Liver (tissue), 9 donors: ENCODE data around the gene TACC2. TPM values are rescaled to one million over a fixed set of nuclear protein-coding genes. Genes with fewer than 3 reads are reported as not detected.

ENCODE experiments used
- DNase-seq: peaks from one replicate; pipeline ENCODE4 v3.0.0-alpha.2; 2017; ENCODE audit warnings: low spot score
- H3K27ac ChIP-seq, 2 donors: one replicate each; pipeline ENCODE4 v1.7.0; 2013; ENCODE audit warnings: inconsistent platforms in 2 of 2, low read length in 2 of 2, control low read depth in 1 of 2, low read depth in 1 of 2, mild to moderate bottlenecking in 1 of 2
- H3K27me3 ChIP-seq, 4 donors: one replicate each; pipeline versions ENCODE4 v1.6.1 to v1.7.0; 2013; ENCODE audit warnings: low read length in 3 of 4, inconsistent platforms in 1 of 4, mild to moderate bottlenecking in 1 of 4, moderate library complexity in 1 of 4; ENCODE audit not compliant: control insufficient read depth in 4 of 4, insufficient read depth in 4 of 4
- H3K36me3 ChIP-seq, 4 donors: one replicate each; pipeline versions ENCODE4 v1.6.1 to v1.7.0; 2013; ENCODE audit warnings: low read length in 3 of 4, mild to moderate bottlenecking in 3 of 4, low read depth in 1 of 4, moderate library complexity in 1 of 4; ENCODE audit not compliant: control insufficient read depth in 4 of 4, insufficient read depth in 3 of 4
- H3K4me1 ChIP-seq, 4 donors: one replicate each; pipeline versions ENCODE4 v1.6.1 to v1.7.0; 2013; ENCODE audit warnings: low read length in 3 of 4, mild to moderate bottlenecking in 3 of 4, moderate library complexity in 1 of 4; ENCODE audit not compliant: control insufficient read depth in 4 of 4, insufficient read depth in 4 of 4
- H3K4me3 ChIP-seq, 3 donors: one replicate each; pipeline versions ENCODE4 v1.6.1 to v1.7.0; 2013; ENCODE audit warnings: low read length in 3 of 3, control low read depth in 1 of 3, low read depth in 1 of 3, mild to moderate bottlenecking in 1 of 3
- H3K9ac ChIP-seq, 2 donors: one replicate each; pipeline ENCODE4 v1.7.0; 2013; ENCODE audit warnings: low read length in 2 of 2, mild to moderate bottlenecking in 2 of 2, moderate library complexity in 2 of 2, control low read depth in 1 of 2, low read depth in 1 of 2
- H3K9me3 ChIP-seq, 4 donors: one replicate each; pipeline versions ENCODE4 v1.6.1 to v1.7.0; 2013; ENCODE audit warnings: low read length in 3 of 4; ENCODE audit not compliant: control insufficient read depth in 4 of 4
- EGR1 ChIP-seq, 2 donors: IDR thresholded peaks; 2 replicates each; pipeline ENCODE4 v1.6.1; 2016 to 2018; ENCODE audit warnings: antibody characterized with exemption in 2 of 2, low read depth in 2 of 2
- FOXA1 ChIP-seq: IDR thresholded peaks from 2 replicates; pipeline ENCODE4 v1.6.1; 2016; ENCODE audit warnings: antibody characterized with exemption
- GABPA ChIP-seq, 2 donors: IDR thresholded peaks in 1 of 2; conservative IDR thresholded peaks in 1 of 2; 2 replicates each; pipeline ENCODE4 v1.6.1; 2016; ENCODE audit warnings: antibody characterized with exemption in 2 of 2, mild to moderate bottlenecking in 1 of 2, moderate library complexity in 1 of 2
- HNF4A ChIP-seq, 2 donors: conservative IDR thresholded peaks; 2 replicates each; pipeline ENCODE4 v1.6.1; 2016; ENCODE audit warnings: antibody characterized with exemption in 2 of 2, mild to moderate bottlenecking in 2 of 2
- HNF4G ChIP-seq: IDR thresholded peaks from 2 replicates; pipeline ENCODE4 v1.6.1; 2016; ENCODE audit warnings: antibody characterized with exemption
- JUND ChIP-seq, 2 donors: IDR thresholded peaks; 2 replicates each; pipeline ENCODE4 v1.6.1; 2016; ENCODE audit warnings: antibody characterized with exemption in 2 of 2
- NR2F2 ChIP-seq: IDR thresholded peaks from 2 replicates; pipeline ENCODE4 v1.6.1; 2016; ENCODE audit warnings: antibody characterized with exemption
- RAD21 ChIP-seq, 2 donors: IDR thresholded peaks; 2 replicates each; pipeline ENCODE4 v1.6.1; 2016; ENCODE audit warnings: antibody characterized with exemption in 2 of 2, mild to moderate bottlenecking in 2 of 2
- SP1 ChIP-seq: IDR thresholded peaks from 2 replicates; pipeline ENCODE4 v1.6.1; 2018; ENCODE audit warnings: antibody characterized with exemption, mild to moderate bottlenecking
- TAF1 ChIP-seq: conservative IDR thresholded peaks from 2 replicates; pipeline ENCODE4 v1.6.1; 2016; ENCODE audit warnings: antibody characterized with exemption, mild to moderate bottlenecking
- YY1 ChIP-seq: IDR thresholded peaks from 2 replicates; pipeline ENCODE4 v1.6.1; 2016; ENCODE audit warnings: antibody characterized with exemption, mild to moderate bottlenecking
- WGBS: extraction: QIAGEN DNeasy Blood & Tissue Kit; methylation state at CpG from one replicate; pipeline ENCODE4 v1.1.7; 2013; 5-methylcytosine and 5-hydroxymethylcytosine counted together
- polyA plus RNA-seq, 2 donors: library from polyadenylated mRNA; stranded (reverse) in 1 of 2; unstranded in 1 of 2; fragments of 200-250 nt in 1 of 2; fragments of >200 nt in 1 of 2; fragmentation: Nextera tagmentation in 1 of 2; extraction: Ambion mirVana in 1 of 2; gene quantifications; one replicate each; pipeline versions ENCODE4 v1.2.1 to v1.2.3, GENCODE V29; 2013 to 2015
- total RNA-seq, 2 donors: library from RNA; depleted of rRNA; stranded (reverse); fragments of >200 nt; gene quantifications; one replicate each; pipeline ENCODE4 v1.2.3, GENCODE V29; 2014
- TF ChIP-seq, protein P1 (sequence below): IDR thresholded peaks from 2 replicates; pipeline ENCODE4 v1.6.1; 2016; ENCODE audit warnings: antibody characterized with exemption
- TF ChIP-seq, protein P2 (sequence below): IDR thresholded peaks from 2 replicates; pipeline ENCODE4 v1.6.1; 2016; ENCODE audit warnings: antibody characterized with exemption
- TF ChIP-seq, protein P3 (sequence below): IDR thresholded peaks from 2 replicates; pipeline ENCODE4 v1.6.1; 2016; ENCODE audit warnings: antibody characterized with exemption, mild to moderate bottlenecking
- TF ChIP-seq, protein P4 (sequence below): fragments of 150-350 bp; IDR thresholded peaks from 2 replicates; pipeline ENCODE4 v1.5.1; 2017; ENCODE audit warnings: improper control_type of control experiment, low read depth, low read length; ENCODE audit not compliant: missing input control
- donor health status: healthy.
- donor health status: healthy.
- donor health status: healthy.
- donor health status: healthy.
- donor health status: healthy.

Gene TACC2
- total and polyA plus RNA-seq, 4 donors, result 1.5 to 9.1 (median 7.8) TPM

DNA sequence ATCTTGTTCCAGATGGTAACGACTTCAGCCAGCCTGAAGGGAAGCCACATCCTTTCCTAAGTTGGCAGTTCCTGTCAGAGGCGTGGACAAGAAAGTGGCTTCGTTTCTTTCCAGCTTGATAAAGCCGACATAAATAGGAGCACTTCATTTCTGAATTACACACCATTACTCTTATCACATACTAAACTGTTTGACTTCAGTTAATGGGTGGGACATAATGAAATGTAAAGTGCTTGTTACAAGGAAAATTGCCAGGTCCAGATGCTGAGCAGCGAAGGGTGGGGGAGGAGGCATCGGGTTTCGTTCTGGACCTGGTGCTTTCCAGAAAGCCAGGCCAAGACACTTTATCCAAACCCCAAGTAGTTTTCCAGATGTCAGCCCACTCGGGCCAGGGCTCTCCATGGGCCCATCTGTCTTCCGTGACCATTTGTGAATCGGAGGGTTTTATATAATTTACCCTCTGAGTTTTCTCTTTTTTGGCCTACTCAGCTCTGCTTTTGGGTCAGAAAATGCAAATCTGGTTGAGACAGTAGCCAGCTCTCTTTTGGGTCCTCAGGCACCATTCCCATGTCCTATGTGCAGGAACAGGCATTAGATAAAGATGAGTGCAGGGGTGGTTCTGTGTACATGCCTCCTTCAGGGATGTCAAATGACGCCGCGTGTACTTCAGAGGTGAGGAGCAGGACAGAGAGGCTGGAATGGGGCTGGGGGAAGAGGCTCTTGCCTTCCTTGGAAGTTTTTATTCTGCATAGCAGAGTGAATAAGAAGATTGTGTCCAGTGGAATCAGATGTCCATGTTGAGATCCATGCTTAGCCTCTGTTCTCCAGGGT lies 90.2 kb downstream of the TACC2 start:
- H3K9ac ChIP-seq, result no peak overlapping the region
- WGBS, result 82% methylated on average over 13 of the region's 13 CpGs
- H3K4me1 ChIP-seq, result no peaks in the 10 kb centered on the region
- no peak overlapping the region for H3K4me3 ChIP-seq
- no peak overlapping the region for H3K27ac ChIP-seq
- no peaks in the 10 kb centered on the region for H3K9me3 ChIP-seq
- DNase-seq, result no peak
- TF ChIP-seq TAF1 (no peak), JUND (IDR thresholded peaks at IDR 0.05) (no peak), HNF4G (no peak), YY1 (no peak), RAD21 (IDR thresholded peaks at IDR 0.05) (no peak), SP1 (no peak), GABPA (IDR thresholded peaks at IDR 0.05 in 1 of 2, conservative IDR thresholded peaks at IDR 0.05 in 1 of 2) (no peak), HNF4A (conservative IDR thresholded peaks at IDR 0.05) (no peak), NR2F2 (no peak), FOXA1 (no peak), EGR1 (IDR thresholded peaks at IDR 0.05; ENCODE audit: low read depth in 2 of 2) (no peak)
- TF ChIP-seq, protein P1, sequence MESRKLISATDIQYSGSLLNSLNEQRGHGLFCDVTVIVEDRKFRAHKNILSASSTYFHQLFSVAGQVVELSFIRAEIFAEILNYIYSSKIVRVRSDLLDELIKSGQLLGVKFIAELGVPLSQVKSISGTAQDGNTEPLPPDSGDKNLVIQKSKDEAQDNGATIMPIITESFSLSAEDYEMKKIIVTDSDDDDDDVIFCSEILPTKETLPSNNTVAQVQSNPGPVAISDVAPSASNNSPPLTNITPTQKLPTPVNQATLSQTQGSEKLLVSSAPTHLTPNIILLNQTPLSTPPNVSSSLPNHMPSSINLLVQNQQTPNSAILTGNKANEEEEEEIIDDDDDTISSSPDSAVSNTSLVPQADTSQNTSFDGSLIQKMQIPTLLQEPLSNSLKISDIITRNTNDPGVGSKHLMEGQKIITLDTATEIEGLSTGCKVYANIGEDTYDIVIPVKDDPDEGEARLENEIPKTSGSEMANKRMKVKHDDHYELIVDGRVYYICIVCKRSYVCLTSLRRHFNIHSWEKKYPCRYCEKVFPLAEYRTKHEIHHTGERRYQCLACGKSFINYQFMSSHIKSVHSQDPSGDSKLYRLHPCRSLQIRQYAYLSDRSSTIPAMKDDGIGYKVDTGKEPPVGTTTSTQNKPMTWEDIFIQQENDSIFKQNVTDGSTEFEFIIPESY, result no peak
- TF ChIP-seq, protein P2, sequence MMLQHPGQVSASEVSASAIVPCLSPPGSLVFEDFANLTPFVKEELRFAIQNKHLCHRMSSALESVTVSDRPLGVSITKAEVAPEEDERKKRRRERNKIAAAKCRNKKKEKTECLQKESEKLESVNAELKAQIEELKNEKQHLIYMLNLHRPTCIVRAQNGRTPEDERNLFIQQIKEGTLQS, result no peak
- TF ChIP-seq, protein P3, sequence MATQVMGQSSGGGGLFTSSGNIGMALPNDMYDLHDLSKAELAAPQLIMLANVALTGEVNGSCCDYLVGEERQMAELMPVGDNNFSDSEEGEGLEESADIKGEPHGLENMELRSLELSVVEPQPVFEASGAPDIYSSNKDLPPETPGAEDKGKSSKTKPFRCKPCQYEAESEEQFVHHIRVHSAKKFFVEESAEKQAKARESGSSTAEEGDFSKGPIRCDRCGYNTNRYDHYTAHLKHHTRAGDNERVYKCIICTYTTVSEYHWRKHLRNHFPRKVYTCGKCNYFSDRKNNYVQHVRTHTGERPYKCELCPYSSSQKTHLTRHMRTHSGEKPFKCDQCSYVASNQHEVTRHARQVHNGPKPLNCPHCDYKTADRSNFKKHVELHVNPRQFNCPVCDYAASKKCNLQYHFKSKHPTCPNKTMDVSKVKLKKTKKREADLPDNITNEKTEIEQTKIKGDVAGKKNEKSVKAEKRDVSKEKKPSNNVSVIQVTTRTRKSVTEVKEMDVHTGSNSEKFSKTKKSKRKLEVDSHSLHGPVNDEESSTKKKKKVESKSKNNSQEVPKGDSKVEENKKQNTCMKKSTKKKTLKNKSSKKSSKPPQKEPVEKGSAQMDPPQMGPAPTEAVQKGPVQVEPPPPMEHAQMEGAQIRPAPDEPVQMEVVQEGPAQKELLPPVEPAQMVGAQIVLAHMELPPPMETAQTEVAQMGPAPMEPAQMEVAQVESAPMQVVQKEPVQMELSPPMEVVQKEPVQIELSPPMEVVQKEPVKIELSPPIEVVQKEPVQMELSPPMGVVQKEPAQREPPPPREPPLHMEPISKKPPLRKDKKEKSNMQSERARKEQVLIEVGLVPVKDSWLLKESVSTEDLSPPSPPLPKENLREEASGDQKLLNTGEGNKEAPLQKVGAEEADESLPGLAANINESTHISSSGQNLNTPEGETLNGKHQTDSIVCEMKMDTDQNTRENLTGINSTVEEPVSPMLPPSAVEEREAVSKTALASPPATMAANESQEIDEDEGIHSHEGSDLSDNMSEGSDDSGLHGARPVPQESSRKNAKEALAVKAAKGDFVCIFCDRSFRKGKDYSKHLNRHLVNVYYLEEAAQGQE, result no peak
- TF ChIP-seq, protein P4, sequence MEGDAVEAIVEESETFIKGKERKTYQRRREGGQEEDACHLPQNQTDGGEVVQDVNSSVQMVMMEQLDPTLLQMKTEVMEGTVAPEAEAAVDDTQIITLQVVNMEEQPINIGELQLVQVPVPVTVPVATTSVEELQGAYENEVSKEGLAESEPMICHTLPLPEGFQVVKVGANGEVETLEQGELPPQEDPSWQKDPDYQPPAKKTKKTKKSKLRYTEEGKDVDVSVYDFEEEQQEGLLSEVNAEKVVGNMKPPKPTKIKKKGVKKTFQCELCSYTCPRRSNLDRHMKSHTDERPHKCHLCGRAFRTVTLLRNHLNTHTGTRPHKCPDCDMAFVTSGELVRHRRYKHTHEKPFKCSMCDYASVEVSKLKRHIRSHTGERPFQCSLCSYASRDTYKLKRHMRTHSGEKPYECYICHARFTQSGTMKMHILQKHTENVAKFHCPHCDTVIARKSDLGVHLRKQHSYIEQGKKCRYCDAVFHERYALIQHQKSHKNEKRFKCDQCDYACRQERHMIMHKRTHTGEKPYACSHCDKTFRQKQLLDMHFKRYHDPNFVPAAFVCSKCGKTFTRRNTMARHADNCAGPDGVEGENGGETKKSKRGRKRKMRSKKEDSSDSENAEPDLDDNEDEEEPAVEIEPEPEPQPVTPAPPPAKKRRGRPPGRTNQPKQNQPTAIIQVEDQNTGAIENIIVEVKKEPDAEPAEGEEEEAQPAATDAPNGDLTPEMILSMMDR, result no peak
- H3K36me3 ChIP-seq, result no peaks in the 10 kb centered on the region
- H3K27me3 ChIP-seq, result no peaks in the 10 kb centered on the region
